Ammon's horn (tissue), 1 donor: Measurements from ENCODE around the gene CLEC18C.
"Not testable (repeated sequence)": the region's sequence is repeated elsewhere in the genome, so short reads cannot be mapped to it uniquely, and the experiment has no call there.

ENCODE experiments used
- DNase-seq: peaks from one replicate; pipeline ENCODE4 v3.0.0-alpha.2; 2016; ENCODE audit warnings: low spot score

CLEC18C gene

GRCh38 chr16:70218586-70218985 is 45.0 kb downstream of the CLEC18C start:
- not testable (repeated sequence) for DNase-seq

GRCh38 chr16:70222574-70222973 is 49.0 kb downstream of the CLEC18C start:
- DNase-seq, result not testable (repeated sequence)

GRCh38 chr16:70223216-70223615 is 49.6 kb downstream of the CLEC18C start:
- DNase-seq, result not testable (repeated sequence)

GRCh38 chr16:70223971-70224513 is 50.5 kb downstream of the CLEC18C start:
- DNase-seq, result not testable (repeated sequence)

GRCh38 chr16:70224645-70225044 is 51.1 kb downstream of the CLEC18C start:
- DNase-seq, result not testable (repeated sequence)

GRCh38 chr16:70225430-70225829 is 51.8 kb downstream of the CLEC18C start:
- not testable (repeated sequence) for DNase-seq

- not testable (repeated sequence) for DNase-seq
Observed at GRCh38 chr16:70226024-70226423, 52.4 kb downstream of the CLEC18C start.

- DNase-seq, result not testable (repeated sequence)
Observed at GRCh38 chr16:70231831-70232230, 58.2 kb downstream of the CLEC18C start.
